Liver (tissue), 9 donors: ENCODE measurements around the gene CYB5A. TPM values are rescaled to one million over a fixed set of nuclear protein-coding genes. Genes with fewer than 3 reads are reported as not detected.

Experiments used
- DNase-seq: peaks from one replicate; pipeline ENCODE4 v3.0.0-alpha.2; 2017; ENCODE audit warnings: low spot score
- H3K27ac ChIP-seq, 2 donors: one replicate each; pipeline ENCODE4 v1.7.0; 2013; ENCODE audit warnings: inconsistent platforms in 2 of 2, low read length in 2 of 2, control low read depth in 1 of 2, low read depth in 1 of 2, mild to moderate bottlenecking in 1 of 2
- H3K27me3 ChIP-seq, 4 donors: one replicate each; pipeline versions ENCODE4 v1.6.1 to v1.7.0; 2013; ENCODE audit warnings: low read length in 3 of 4, inconsistent platforms in 1 of 4, mild to moderate bottlenecking in 1 of 4, moderate library complexity in 1 of 4; ENCODE audit not compliant: control insufficient read depth in 4 of 4, insufficient read depth in 4 of 4
- H3K36me3 ChIP-seq, 4 donors: one replicate each; pipeline versions ENCODE4 v1.6.1 to v1.7.0; 2013; ENCODE audit warnings: low read length in 3 of 4, mild to moderate bottlenecking in 3 of 4, low read depth in 1 of 4, moderate library complexity in 1 of 4; ENCODE audit not compliant: control insufficient read depth in 4 of 4, insufficient read depth in 3 of 4
- H3K4me1 ChIP-seq, 4 donors: one replicate each; pipeline versions ENCODE4 v1.6.1 to v1.7.0; 2013; ENCODE audit warnings: low read length in 3 of 4, mild to moderate bottlenecking in 3 of 4, moderate library complexity in 1 of 4; ENCODE audit not compliant: control insufficient read depth in 4 of 4, insufficient read depth in 4 of 4
- H3K4me3 ChIP-seq, 3 donors: one replicate each; pipeline versions ENCODE4 v1.6.1 to v1.7.0; 2013; ENCODE audit warnings: low read length in 3 of 3, control low read depth in 1 of 3, low read depth in 1 of 3, mild to moderate bottlenecking in 1 of 3
- H3K9ac ChIP-seq, 2 donors: one replicate each; pipeline ENCODE4 v1.7.0; 2013; ENCODE audit warnings: low read length in 2 of 2, mild to moderate bottlenecking in 2 of 2, moderate library complexity in 2 of 2, control low read depth in 1 of 2, low read depth in 1 of 2
- H3K9me3 ChIP-seq, 4 donors: one replicate each; pipeline versions ENCODE4 v1.6.1 to v1.7.0; 2013; ENCODE audit warnings: low read length in 3 of 4; ENCODE audit not compliant: control insufficient read depth in 4 of 4
- EGR1 ChIP-seq, 2 donors: IDR thresholded peaks; 2 replicates each; pipeline ENCODE4 v1.6.1; 2016 to 2018; ENCODE audit warnings: antibody characterized with exemption in 2 of 2, low read depth in 2 of 2
- FOXA1 ChIP-seq: IDR thresholded peaks from 2 replicates; pipeline ENCODE4 v1.6.1; 2016; ENCODE audit warnings: antibody characterized with exemption
- FOXA2 ChIP-seq: IDR thresholded peaks from 2 replicates; pipeline ENCODE4 v1.6.1; 2016; ENCODE audit warnings: antibody characterized with exemption
- GABPA ChIP-seq, 2 donors: IDR thresholded peaks in 1 of 2; conservative IDR thresholded peaks in 1 of 2; 2 replicates each; pipeline ENCODE4 v1.6.1; 2016; ENCODE audit warnings: antibody characterized with exemption in 2 of 2, mild to moderate bottlenecking in 1 of 2, moderate library complexity in 1 of 2
- HNF4A ChIP-seq, 2 donors: conservative IDR thresholded peaks; 2 replicates each; pipeline ENCODE4 v1.6.1; 2016; ENCODE audit warnings: antibody characterized with exemption in 2 of 2, mild to moderate bottlenecking in 2 of 2
- HNF4G ChIP-seq: IDR thresholded peaks from 2 replicates; pipeline ENCODE4 v1.6.1; 2016; ENCODE audit warnings: antibody characterized with exemption
- JUND ChIP-seq, 2 donors: IDR thresholded peaks; 2 replicates each; pipeline ENCODE4 v1.6.1; 2016; ENCODE audit warnings: antibody characterized with exemption in 2 of 2
- MAX ChIP-seq: IDR thresholded peaks from 2 replicates; pipeline ENCODE4 v1.6.1; 2016; ENCODE audit warnings: antibody characterized with exemption
- NR2F2 ChIP-seq: IDR thresholded peaks from 2 replicates; pipeline ENCODE4 v1.6.1; 2016; ENCODE audit warnings: antibody characterized with exemption
- RAD21 ChIP-seq, 2 donors: IDR thresholded peaks; 2 replicates each; pipeline ENCODE4 v1.6.1; 2016; ENCODE audit warnings: antibody characterized with exemption in 2 of 2, mild to moderate bottlenecking in 2 of 2
- REST ChIP-seq: IDR thresholded peaks from 2 replicates; pipeline ENCODE4 v1.6.1; 2016; ENCODE audit warnings: antibody characterized with exemption, mild to moderate bottlenecking
- RXRA ChIP-seq, 2 donors: IDR thresholded peaks; 2 replicates each; pipeline ENCODE4 v1.6.1; 2017 to 2018; ENCODE audit warnings: antibody characterized with exemption in 2 of 2, mild to moderate bottlenecking in 1 of 2
- SP1 ChIP-seq: IDR thresholded peaks from 2 replicates; pipeline ENCODE4 v1.6.1; 2018; ENCODE audit warnings: antibody characterized with exemption, mild to moderate bottlenecking
- TAF1 ChIP-seq: conservative IDR thresholded peaks from 2 replicates; pipeline ENCODE4 v1.6.1; 2016; ENCODE audit warnings: antibody characterized with exemption, mild to moderate bottlenecking
- YY1 ChIP-seq: IDR thresholded peaks from 2 replicates; pipeline ENCODE4 v1.6.1; 2016; ENCODE audit warnings: antibody characterized with exemption, mild to moderate bottlenecking
- WGBS: extraction: QIAGEN DNeasy Blood & Tissue Kit; methylation state at CpG from one replicate; pipeline ENCODE4 v1.1.7; 2013; 5-methylcytosine and 5-hydroxymethylcytosine counted together
- polyA plus RNA-seq, 2 donors: library from polyadenylated mRNA; stranded (reverse) in 1 of 2; unstranded in 1 of 2; fragments of 200-250 nt in 1 of 2; fragments of >200 nt in 1 of 2; fragmentation: Nextera tagmentation in 1 of 2; extraction: Ambion mirVana in 1 of 2; gene quantifications; one replicate each; pipeline versions ENCODE4 v1.2.1 to v1.2.3, GENCODE V29; 2013 to 2015
- total RNA-seq, 2 donors: library from RNA; depleted of rRNA; stranded (reverse); fragments of >200 nt; gene quantifications; one replicate each; pipeline ENCODE4 v1.2.3, GENCODE V29; 2014
- TF ChIP-seq, protein P1 (sequence below): IDR thresholded peaks from 2 replicates; pipeline ENCODE4 v1.6.1; 2016; ENCODE audit warnings: antibody characterized with exemption
- TF ChIP-seq, protein P2 (sequence below): IDR thresholded peaks from 2 replicates; pipeline ENCODE4 v1.6.1; 2016; ENCODE audit warnings: antibody characterized with exemption
- donor health status: healthy.
- donor health status: healthy.
- donor health status: healthy.
- donor health status: healthy.
- donor health status: healthy.

The CYB5A gene
- total and polyA plus RNA-seq, 4 donors: 277 to 2,022 (median 1,122) TPM

DNA sequence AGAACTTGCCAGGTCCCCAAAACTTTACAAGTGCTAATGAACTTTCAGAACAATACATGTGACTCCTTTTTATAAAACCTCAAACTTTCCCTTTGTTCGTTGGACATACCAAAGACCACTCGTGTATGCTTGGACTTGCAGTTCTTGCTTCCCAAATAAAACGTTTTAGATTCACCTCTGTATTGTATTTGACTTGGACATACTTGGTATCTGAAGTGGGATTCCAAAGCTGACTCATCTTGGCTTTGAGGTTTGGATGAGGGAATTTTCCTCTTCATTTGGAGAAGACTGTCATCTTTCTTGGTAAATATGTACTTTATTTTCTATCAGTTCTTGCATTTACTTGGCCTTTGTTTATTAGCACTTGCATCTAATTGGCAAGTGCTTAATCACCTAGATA, 8.0 kb upstream of the CYB5A start:
- Histone ChIP-seq H3K4me3 (no peak overlapping the region), H3K4me1 (no peaks in the 10 kb centered on the region), H3K27me3 (no peaks in the 10 kb centered on the region), H3K9ac (no peak overlapping the region), H3K9me3 (no peaks in the 10 kb centered on the region), H3K27ac (no peak overlapping the region), H3K36me3 (no peaks in the 10 kb centered on the region)
- no peak for DNase-seq
- 51% methylated on average over 3 of the region's 3 CpGs for WGBS
- no peak for TF ChIP-seq REST
- no peak for TF ChIP-seq RAD21 (IDR thresholded peaks at IDR 0.05)
- TF ChIP-seq NR2F2: no peak
- no peak for TF ChIP-seq HNF4G
- no peak for TF ChIP-seq FOXA1
- TF ChIP-seq HNF4A (conservative IDR thresholded peaks at IDR 0.05): no peak
- TF ChIP-seq EGR1 (IDR thresholded peaks at IDR 0.05; ENCODE audit: low read depth in 2 of 2): no peak
- no peak for TF ChIP-seq TAF1
- no peak for TF ChIP-seq MAX

- 83% methylated on average over 1 of the region's 1 CpG for WGBS
- H3K9me3 ChIP-seq: no peaks in the 10 kb centered on the region
- no peak for DNase-seq
- no peaks in the 10 kb centered on the region for H3K36me3 ChIP-seq
- no peak overlapping the region for H3K27ac ChIP-seq
- no peak overlapping the region for H3K9ac ChIP-seq
- H3K4me1 ChIP-seq: no peaks in the 10 kb centered on the region
- H3K27me3 ChIP-seq: no peaks in the 10 kb centered on the region
- no peak for TF ChIP-seq RXRA (IDR thresholded peaks at IDR 0.05)
- no peak for TF ChIP-seq YY1
- H3K4me3 ChIP-seq: no peak overlapping the region
Measured at GRCh38 chr18:74299162-74299561, 7.4 kb upstream of the CYB5A start.

DNA sequence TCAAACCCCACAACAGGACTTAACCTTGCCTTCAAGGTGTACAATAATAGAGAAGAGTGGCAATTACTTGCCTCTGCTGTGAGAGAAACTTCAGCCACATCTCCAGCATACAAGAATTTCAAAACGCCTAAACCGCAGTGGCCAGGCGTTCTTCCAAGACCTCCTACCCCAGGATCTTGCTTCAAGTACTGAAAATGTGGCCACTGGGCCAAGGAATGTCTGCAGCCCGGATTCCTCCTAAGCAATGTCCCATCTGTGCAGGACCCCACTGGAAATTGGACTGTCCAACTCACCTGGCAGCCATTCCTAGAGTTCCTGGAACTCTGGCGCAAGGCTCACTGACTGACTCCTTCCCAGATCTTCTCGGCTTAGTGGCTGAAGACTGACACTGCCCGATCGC, 2.8 kb upstream of the CYB5A start:
- Histone ChIP-seq H3K4me3 (no peak overlapping the region), H3K36me3 (no peaks in the 10 kb centered on the region), H3K27ac (no peak overlapping the region), H3K27me3 (no peaks in the 10 kb centered on the region), H3K9ac (no peak overlapping the region), H3K9me3 (no peaks in the 10 kb centered on the region), H3K4me1 (peaks cover 0 to 7% (median 0%) of the 10 kb centered on the region in 4 donors)
- DNase-seq: no peak
- WGBS: 96% methylated on average over 8 of the region's 8 CpGs
- TF ChIP-seq HNF4A (conservative IDR thresholded peaks at IDR 0.05) (no peak), HNF4G (no peak), GABPA (IDR thresholded peaks at IDR 0.05 in 1 of 2, conservative IDR thresholded peaks at IDR 0.05 in 1 of 2) (no peak), RXRA (IDR thresholded peaks at IDR 0.05) (no peak), NR2F2 (no peak), REST (no peak), YY1 (no peak), SP1 (no peak), EGR1 (IDR thresholded peaks at IDR 0.05; ENCODE audit: low read depth in 2 of 2) (no peak), FOXA2 (no peak), JUND (IDR thresholded peaks at IDR 0.05) (no peak), TAF1 (no peak), FOXA1 (no peak), RAD21 (IDR thresholded peaks at IDR 0.05) (no peak), MAX (no peak)
- TF ChIP-seq, protein P1, sequence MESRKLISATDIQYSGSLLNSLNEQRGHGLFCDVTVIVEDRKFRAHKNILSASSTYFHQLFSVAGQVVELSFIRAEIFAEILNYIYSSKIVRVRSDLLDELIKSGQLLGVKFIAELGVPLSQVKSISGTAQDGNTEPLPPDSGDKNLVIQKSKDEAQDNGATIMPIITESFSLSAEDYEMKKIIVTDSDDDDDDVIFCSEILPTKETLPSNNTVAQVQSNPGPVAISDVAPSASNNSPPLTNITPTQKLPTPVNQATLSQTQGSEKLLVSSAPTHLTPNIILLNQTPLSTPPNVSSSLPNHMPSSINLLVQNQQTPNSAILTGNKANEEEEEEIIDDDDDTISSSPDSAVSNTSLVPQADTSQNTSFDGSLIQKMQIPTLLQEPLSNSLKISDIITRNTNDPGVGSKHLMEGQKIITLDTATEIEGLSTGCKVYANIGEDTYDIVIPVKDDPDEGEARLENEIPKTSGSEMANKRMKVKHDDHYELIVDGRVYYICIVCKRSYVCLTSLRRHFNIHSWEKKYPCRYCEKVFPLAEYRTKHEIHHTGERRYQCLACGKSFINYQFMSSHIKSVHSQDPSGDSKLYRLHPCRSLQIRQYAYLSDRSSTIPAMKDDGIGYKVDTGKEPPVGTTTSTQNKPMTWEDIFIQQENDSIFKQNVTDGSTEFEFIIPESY: no peak
- TF ChIP-seq, protein P2, sequence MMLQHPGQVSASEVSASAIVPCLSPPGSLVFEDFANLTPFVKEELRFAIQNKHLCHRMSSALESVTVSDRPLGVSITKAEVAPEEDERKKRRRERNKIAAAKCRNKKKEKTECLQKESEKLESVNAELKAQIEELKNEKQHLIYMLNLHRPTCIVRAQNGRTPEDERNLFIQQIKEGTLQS: no peak
